OCI-LY1 (cell line): ENCODE data around the gene KANSL1.

Experiments used
- CTCF ChIP-seq: fragments of 200-600 bp; sonication (generic), shearing (Covaris generic); IDR thresholded peaks from 2 replicates; pipeline ENCODE4 v1.5.1; 2017; ENCODE audit warnings: mild to moderate bottlenecking, antibody characterized with exemption, low read length, moderate library complexity, mixed read lengths
- EZH2 ChIP-seq: fragments of 200-600 bp; sonication (generic), shearing (Covaris generic); IDR thresholded peaks from 2 replicates; pipeline ENCODE4 v1.8.0; 2017; ENCODE audit warnings: borderline replicate concordance, mixed run types, mild to moderate bottlenecking, antibody characterized with exemption, low read length, moderate library complexity, mixed read lengths

- TF ChIP-seq CTCF (no peak), EZH2 (no peak)
These were observed 25.2 kb downstream of the KANSL1 start for GRCh38 chr17:46167826-46168569.
